ENCODE results near the gene OPN1MW. TPM values are rescaled to one million over a fixed set of nuclear protein-coding genes. Genes with fewer than 3 reads are reported as not detected.
"Not testable (repeated sequence)": the region's sequence is repeated elsewhere in the genome, so short reads cannot be mapped to it uniquely, and the experiment has no call there.

The OPN1MW gene
- total and polyA plus RNA-seq, 2 of the 4 experiments (the other 2 are of a cell fraction), result not detected

GRCh38 chrX:154211057-154211456 is 28.7 kb downstream of the OPN1MW start:
- H3K4ac ChIP-seq (ENCODE audit: low read depth, low read length); H3K4me3 ChIP-seq (ENCODE audit: insufficient read depth, low read depth, low read length); H4K8ac ChIP-seq (ENCODE audit: low read depth in 2 of 2, low read length in 2 of 2); H2AK9ac ChIP-seq (replicated peaks; ENCODE audit: low read depth, low read length, poor library complexity); H3K27me3 ChIP-seq (ENCODE audit: control insufficient read depth, insufficient read depth, low read length); H2BK120ac ChIP-seq (ENCODE audit: low read depth, low read length); H4K20me1 ChIP-seq (ENCODE audit: insufficient read depth, low read length); CTCF ChIA-PET; H3K36me3 ChIP-seq (ENCODE audit: control insufficient read depth, insufficient read depth, low read length); H2AFZ ChIP-seq (replicated peaks; ENCODE audit: low read length, poor library complexity); H3K14ac ChIP-seq (replicated peaks; ENCODE audit: low read depth, low read length); H2BK15ac ChIP-seq (ENCODE audit: low read depth, low read length); H4K5ac ChIP-seq (ENCODE audit: low read depth, low read length); ATAC-seq (ENCODE audit: low read depth); POLR2A ChIA-PET (ENCODE audit: unreplicated experiment); DNase-seq; H2AK5ac ChIP-seq (ENCODE audit: low read depth, low read length); BruUV-seq (replicated peaks); H3K9me1 ChIP-seq (ENCODE audit: insufficient read depth, low read length); H4K91ac ChIP-seq (ENCODE audit: insufficient read depth, low read depth, low read length); H3K56ac ChIP-seq (ENCODE audit: extremely low read depth, insufficient read depth, low read length); H3K23ac ChIP-seq (ENCODE audit: low read depth, low read length); H2BK5ac ChIP-seq (ENCODE audit: low read depth, low read length, poor library complexity, severe bottlenecking); H3K79me1 ChIP-seq (ENCODE audit: low read depth in 1 of 2, low read length in 2 of 2); H3K4me2 ChIP-seq (ENCODE audit: low read depth, low read length); in situ Hi-C loops (cut with MboI; ENCODE audit: low sequenced_read_pairs); H3K9me3 ChIP-seq (ENCODE audit: control insufficient read depth, insufficient read depth, low read length); intact Hi-C loops (cut with micrococcal nuclease); H3K18ac ChIP-seq (ENCODE audit: low read depth, low read length); H3K9ac ChIP-seq (ENCODE audit: low read depth, low read length); H3K4me1 ChIP-seq (ENCODE audit: control insufficient read depth, insufficient read depth, low read length); dilution Hi-C loops (cut with HindIII; ENCODE audit: low sequenced_read_pairs, unreplicated experiment); H3K27ac ChIP-seq (ENCODE audit: insufficient read depth, low read length); H2BK20ac ChIP-seq (ENCODE audit: low read depth, low read length): not testable (repeated sequence)
- no CpG with 5 or more reads among the region's 9 CpGs for WGBS, 2 experiments (ENCODE audit: extremely low coverage in 2 of 2, insufficient read length in 1 of 2)

- dilution Hi-C loops (cut with HindIII; ENCODE audit: low sequenced_read_pairs, unreplicated experiment); in situ Hi-C loops (cut with MboI; ENCODE audit: low sequenced_read_pairs); BruUV-seq (replicated peaks): not testable (repeated sequence)
Measured at GRCh38 chrX:154211499-154211898, 29.1 kb downstream of the OPN1MW start.

More at GRCh38 chrX:154211499-154211898, 29.1 kb downstream of the OPN1MW start:
- CTCF ChIA-PET; POLR2A ChIA-PET (ENCODE audit: unreplicated experiment); H3K9ac ChIP-seq (ENCODE audit: low read depth, low read length); intact Hi-C loops (cut with micrococcal nuclease); H2BK15ac ChIP-seq (ENCODE audit: low read depth, low read length); H2BK20ac ChIP-seq (ENCODE audit: low read depth, low read length); H3K79me1 ChIP-seq (ENCODE audit: low read depth in 1 of 2, low read length in 2 of 2); H2BK120ac ChIP-seq (ENCODE audit: low read depth, low read length); H3K4me2 ChIP-seq (ENCODE audit: low read depth, low read length); H3K14ac ChIP-seq (replicated peaks; ENCODE audit: low read depth, low read length); H3K18ac ChIP-seq (ENCODE audit: low read depth, low read length); H3K4me3 ChIP-seq (ENCODE audit: insufficient read depth, low read depth, low read length); H4K91ac ChIP-seq (ENCODE audit: insufficient read depth, low read depth, low read length); H3K4ac ChIP-seq (ENCODE audit: low read depth, low read length); H2BK5ac ChIP-seq (ENCODE audit: low read depth, low read length, poor library complexity, severe bottlenecking); H3K9me1 ChIP-seq (ENCODE audit: insufficient read depth, low read length); H3K9me3 ChIP-seq (ENCODE audit: control insufficient read depth, insufficient read depth, low read length); H2AFZ ChIP-seq (replicated peaks; ENCODE audit: low read length, poor library complexity); H3K36me3 ChIP-seq (ENCODE audit: control insufficient read depth, insufficient read depth, low read length); H3K27me3 ChIP-seq (ENCODE audit: control insufficient read depth, insufficient read depth, low read length); H2AK9ac ChIP-seq (replicated peaks; ENCODE audit: low read depth, low read length, poor library complexity); ATAC-seq (ENCODE audit: low read depth); H3K23ac ChIP-seq (ENCODE audit: low read depth, low read length); H3K27ac ChIP-seq (ENCODE audit: insufficient read depth, low read length); H4K5ac ChIP-seq (ENCODE audit: low read depth, low read length); H2AK5ac ChIP-seq (ENCODE audit: low read depth, low read length); DNase-seq; H3K4me1 ChIP-seq (ENCODE audit: control insufficient read depth, insufficient read depth, low read length); H3K56ac ChIP-seq (ENCODE audit: extremely low read depth, insufficient read depth, low read length); H4K8ac ChIP-seq (ENCODE audit: low read depth in 2 of 2, low read length in 2 of 2); H4K20me1 ChIP-seq (ENCODE audit: insufficient read depth, low read length): not testable (repeated sequence)
- no CpG with 5 or more reads among the region's 10 CpGs for WGBS, 2 experiments (ENCODE audit: extremely low coverage in 2 of 2, insufficient read length in 1 of 2)

All from IMR-90 (cell line).